NCI-H774 (cell line): ENCODE data around the gene C2CD4A.

ENCODE experiments used
- DNase-seq: peaks from one replicate; lab custom pipeline; 2025; lab: John Stamatoyannopoulos, UW

The C2CD4A gene

GRCh38 chr15:62103431-62103830 is 36.7 kb downstream of the C2CD4A start:
- DNase-seq, result no peak

GRCh38 chr15:62104401-62104800 is 37.6 kb downstream of the C2CD4A start:
- DNase-seq, result no peak

- DNase-seq, result no peak
Observed at GRCh38 chr15:62104846-62105245, 38.1 kb downstream of the C2CD4A start.

DNA sequence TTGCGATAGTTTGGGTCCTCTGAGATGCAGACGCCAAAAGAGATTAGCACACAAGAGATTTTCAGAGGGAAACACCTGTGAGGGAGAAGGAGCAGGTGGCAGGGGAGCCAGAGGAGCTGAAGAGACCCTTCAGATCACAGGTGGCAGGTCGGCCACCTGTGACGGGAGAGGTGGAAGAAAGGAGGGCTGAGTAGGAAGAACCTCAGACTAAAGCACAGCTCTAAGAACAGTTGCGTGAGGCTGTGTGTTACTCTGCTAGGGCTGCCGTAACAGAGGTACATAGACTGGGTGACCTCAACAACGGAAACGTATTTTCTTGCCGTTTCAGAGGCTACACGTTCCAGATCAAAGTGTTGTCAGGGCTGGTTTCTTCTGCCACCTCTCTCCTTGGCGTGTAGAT is 38.5 kb downstream of the C2CD4A start:
- no peak for DNase-seq

GRCh38 chr15:62106096-62106495 is 39.3 kb downstream of the C2CD4A start:
- no peak for DNase-seq

DNA sequence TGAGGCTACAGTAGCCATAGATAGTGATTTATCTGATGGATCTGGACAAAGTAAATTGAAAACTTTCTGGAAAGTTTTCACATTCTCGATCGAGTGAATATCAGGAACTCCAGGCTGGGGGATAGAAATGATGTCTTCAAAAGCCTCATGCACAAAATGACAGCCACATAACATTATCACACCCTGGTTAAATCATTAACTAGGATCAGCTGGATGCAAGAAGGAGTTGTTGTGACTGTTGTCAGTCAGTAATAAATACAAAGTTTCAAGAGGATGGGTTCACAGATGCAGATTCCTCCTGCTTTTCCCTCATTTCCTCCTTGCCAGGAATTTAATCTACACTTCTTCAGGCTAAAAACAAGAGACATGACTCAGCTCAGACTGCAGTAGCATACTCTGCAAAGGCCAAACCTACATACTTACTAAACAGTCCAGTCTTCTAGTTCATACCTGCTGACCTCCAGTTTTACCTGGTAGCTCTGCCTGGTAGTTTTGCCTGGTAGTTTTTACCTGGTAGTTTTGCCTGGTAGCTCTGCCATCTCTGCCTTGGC is 40.9 kb downstream of the C2CD4A start:
- no peak for DNase-seq

DNA sequence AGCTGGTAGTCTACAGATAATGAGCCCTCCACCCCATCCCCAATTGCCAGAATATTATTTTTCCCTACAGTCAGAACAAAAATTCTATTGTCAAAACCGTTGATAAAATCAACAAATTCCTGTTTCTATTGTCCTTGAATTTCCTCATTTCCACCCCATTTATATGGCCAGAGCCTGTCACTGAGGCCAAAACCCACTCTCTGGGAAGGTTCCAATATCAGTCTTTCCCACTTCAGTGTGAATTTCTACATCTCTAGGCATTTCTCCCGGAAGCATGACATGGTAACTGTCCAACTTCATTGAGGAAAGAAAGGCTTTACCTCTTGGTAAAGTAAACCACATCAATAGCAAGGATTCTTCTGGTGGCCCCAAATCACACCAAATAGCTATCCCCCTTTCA is 41.6 kb downstream of the C2CD4A start:
- DNase-seq, result no peak

- DNase-seq, result no peak
Observed at GRCh38 chr15:62109437-62109836, 42.7 kb downstream of the C2CD4A start.

DNA sequence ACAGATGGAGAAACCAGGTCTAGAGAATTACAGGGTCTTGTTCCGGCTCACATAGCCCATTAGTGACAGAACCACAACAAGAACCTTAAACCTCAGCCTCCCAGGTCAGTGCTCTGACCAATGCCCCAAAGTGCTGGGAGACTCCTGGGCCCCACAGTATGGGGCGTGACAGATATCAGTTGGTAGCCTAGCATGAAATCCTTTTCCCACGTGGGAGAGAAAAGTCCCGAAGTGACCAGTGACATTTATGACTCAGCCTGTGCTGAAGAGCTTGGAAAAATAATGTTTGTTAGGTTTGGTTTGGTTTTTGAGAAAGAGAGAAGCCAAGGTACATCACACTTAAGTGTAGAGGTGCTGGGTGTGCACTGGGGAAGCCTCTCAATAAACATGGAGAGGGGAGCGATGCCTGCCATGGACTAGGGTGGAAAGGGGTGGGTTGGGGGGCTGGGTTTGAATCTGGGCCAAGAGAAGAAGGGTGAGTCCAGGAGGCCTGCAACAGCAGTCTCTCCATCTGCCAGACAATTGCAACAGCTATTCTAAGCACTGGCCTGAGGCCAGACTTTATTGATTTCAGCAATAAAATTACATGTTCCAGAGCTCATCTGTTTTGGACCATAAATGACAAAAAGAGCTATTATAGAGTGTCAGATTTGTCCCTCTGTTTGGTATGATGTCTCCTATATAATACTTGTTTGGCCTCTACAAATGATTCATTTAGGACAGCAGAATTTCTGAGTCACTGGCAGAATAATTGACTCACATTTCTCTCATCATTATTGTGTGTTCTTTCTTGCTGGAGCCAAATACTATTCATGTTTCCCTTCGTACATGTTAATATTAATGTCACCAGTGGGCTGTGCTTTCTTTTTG is 43.4 kb downstream of the C2CD4A start:
- DNase-seq, result peak; percentile 59

GRCh38 chr15:62112081-62112480 is 45.3 kb downstream of the C2CD4A start:
- no peak for DNase-seq

GRCh38 chr15:62112616-62113593 is 46.1 kb downstream of the C2CD4A start:
- DNase-seq, result no peak

DNA sequence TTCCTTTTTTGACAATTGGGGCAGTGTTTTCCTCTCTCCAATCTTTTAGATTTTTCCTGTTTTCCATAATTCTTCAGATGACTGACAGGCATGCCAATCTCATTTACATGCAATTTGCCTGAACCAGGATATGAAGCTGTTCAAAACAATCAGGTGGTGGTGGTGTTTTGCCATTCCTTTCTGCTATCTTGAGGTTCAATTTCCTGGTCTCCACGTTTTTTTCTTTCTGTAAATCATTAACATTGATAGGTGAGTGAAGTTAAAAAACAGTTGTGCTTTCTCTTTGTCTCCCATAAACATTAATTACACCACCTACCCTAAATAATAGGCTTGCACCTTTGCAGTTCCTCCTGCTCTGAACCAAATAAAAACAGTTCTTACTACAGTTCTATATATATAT is 49.1 kb downstream of the C2CD4A start:
- no peak for DNase-seq

DNA sequence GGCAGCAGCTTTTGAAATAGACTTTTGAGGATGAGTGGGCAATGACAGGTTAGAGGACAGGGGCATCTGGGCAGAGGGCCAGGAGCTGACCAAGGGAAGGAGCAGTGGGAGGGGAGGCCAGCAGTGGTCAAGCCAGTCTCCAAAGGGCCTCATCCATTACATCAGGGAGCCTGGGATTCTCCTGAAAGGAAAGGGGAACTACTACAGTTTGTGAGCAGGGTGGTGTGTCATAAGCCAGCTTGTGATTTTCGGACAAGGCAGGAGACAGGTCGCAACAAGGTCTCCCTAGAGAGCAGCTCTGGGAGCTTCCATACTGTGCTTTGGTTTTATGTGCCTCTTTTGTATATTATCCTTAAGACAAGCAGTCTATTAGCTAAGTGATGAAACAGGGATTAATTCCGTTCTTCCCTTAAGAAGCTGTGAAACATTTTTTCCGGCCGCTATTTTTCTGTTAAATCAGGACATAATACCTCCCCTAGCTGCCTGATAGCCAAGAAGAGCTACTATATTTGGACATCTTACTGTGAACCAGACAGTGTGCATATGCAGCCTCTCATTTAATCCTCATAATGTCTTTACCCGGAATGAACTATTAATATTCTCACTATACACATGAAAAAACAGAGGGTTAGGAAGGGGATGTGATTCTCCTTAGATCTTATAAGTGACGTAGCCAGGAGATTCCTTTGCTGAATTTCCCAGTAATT is 51.9 kb downstream of the C2CD4A start:
- DNase-seq, result no peak

- DNase-seq, result peak; percentile 20
Observed at GRCh38 chr15:62119227-62119864, 52.6 kb downstream of the C2CD4A start.

DNA sequence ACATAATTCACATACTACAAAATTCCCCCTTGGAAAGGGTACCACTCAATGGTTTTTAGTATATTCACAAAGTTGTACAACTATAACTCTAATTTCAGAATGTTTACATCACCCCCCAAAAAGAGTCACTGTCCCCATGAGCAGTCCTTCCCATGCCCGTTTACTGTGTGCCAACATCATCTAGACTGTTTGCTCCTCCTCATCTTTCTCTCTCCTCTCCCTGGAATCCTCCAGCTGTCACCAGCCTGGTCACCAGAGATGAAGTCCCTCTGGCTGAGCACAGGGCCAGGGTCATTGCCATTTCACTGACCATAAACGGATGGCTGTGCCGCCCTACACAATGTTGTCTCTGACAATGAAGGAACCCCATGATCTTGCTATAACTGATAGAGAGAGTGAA is 53.1 kb downstream of the C2CD4A start:
- DNase-seq, result no peak
